Measurements from ENCODE around the gene WRNIP1. TPM values are rescaled to one million over a fixed set of nuclear protein-coding genes. Genes with fewer than 3 reads are reported as not detected.
A peak's percentile ranks its signal among the peaks of the same experiment; 100 is the strongest.

Gene WRNIP1
- total RNA-seq, 1 donor from 2014 or later, result 25.3 TPM

DNA sequence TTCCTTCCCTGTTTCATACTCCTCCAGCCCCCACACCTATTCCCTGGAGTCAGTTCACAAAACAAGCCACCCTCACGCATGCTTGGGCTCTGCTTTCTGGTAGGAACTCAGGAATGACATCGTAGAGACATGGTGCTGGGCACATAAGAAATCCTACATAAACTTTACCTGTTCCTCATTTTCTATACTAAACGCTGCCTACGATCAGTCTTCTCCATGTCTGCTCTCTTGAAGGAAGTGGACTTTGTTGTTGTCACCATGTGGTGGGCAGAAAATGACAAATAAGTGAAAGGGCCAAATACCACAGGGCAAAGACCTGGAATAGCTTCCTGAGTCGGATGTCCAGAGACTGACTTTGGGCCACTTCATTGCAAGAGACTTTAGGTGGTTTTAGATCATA is 24.6 kb upstream of the WRNIP1 start:
- H3K27ac ChIP-seq, result no peak overlapping the region
- H3K27ac Mint-ChIP-seq, result peak overlapping the region; percentile 33
- peaks cover 61% of the 10 kb centered on the region for H3K4me1 Mint-ChIP-seq
- peaks cover 20% of the 10 kb centered on the region for H3K27me3 Mint-ChIP-seq (ENCODE audit: insufficient read depth, low read depth)
- H3K36me3 ChIP-seq, result no peaks in the 10 kb centered on the region
- no peak for DNase-seq (ENCODE audit: low spot score)
- no peak overlapping the region for H3K4me2 ChIP-seq
- no peak overlapping the region for H3K4me3 ChIP-seq
- H3K4me1 ChIP-seq, result peaks cover 7% of the 10 kb centered on the region
- no peaks in the 10 kb centered on the region for H3K27me3 ChIP-seq
- no peak overlapping the region for H3K9ac ChIP-seq
- no peaks in the 10 kb centered on the region for H3K36me3 Mint-ChIP-seq
- no peaks in the 10 kb centered on the region for H3K9me3 Mint-ChIP-seq
- no peaks in the 10 kb centered on the region for H4K20me1 ChIP-seq (ENCODE audit: low read depth)
- no peaks in the 10 kb centered on the region for H3K9me3 ChIP-seq (ENCODE audit: low read depth)
- TF ChIP-seq EZH2phosphoT487 (IDR thresholded peaks at IDR 0.05), result no peak
- TF ChIP-seq, protein P1, sequence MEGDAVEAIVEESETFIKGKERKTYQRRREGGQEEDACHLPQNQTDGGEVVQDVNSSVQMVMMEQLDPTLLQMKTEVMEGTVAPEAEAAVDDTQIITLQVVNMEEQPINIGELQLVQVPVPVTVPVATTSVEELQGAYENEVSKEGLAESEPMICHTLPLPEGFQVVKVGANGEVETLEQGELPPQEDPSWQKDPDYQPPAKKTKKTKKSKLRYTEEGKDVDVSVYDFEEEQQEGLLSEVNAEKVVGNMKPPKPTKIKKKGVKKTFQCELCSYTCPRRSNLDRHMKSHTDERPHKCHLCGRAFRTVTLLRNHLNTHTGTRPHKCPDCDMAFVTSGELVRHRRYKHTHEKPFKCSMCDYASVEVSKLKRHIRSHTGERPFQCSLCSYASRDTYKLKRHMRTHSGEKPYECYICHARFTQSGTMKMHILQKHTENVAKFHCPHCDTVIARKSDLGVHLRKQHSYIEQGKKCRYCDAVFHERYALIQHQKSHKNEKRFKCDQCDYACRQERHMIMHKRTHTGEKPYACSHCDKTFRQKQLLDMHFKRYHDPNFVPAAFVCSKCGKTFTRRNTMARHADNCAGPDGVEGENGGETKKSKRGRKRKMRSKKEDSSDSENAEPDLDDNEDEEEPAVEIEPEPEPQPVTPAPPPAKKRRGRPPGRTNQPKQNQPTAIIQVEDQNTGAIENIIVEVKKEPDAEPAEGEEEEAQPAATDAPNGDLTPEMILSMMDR (IDR thresholded peaks at IDR 0.05), result no peak
- no peak for TF ChIP-seq EZH2 (IDR thresholded peaks at IDR 0.05)
- H3K79me2 ChIP-seq (ENCODE audit: low read depth), result no peaks in the 10 kb centered on the region
- no peaks in the 10 kb centered on the region for H3F3A ChIP-seq (ENCODE audit: low read depth)
- no peak overlapping the region for H2AFZ ChIP-seq (replicated peaks)
- H3K4me3 Mint-ChIP-seq, result no peak overlapping the region

DNA sequence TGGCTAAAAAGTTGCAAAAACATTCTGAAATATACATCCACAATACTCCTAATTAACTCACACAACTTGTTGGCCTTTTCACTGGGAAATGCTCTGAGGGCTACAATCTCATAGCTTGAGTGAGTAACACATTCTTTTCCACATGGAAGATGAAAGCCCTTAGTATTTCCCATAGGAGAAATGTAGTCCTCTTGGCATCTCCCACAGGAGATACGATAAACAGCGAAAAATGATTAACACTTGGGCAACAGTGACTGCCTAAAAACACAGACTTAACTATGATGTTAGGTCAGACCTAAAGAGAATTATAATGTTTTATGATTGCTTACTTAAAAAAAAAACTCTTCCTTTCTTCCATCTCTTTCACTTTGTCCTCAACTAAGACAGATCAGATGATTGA is 23.4 kb upstream of the WRNIP1 start:
- Histone ChIP-seq H2AFZ (replicated peaks) (no peak overlapping the region), H3K79me2 (ENCODE audit: low read depth) (no peaks in the 10 kb centered on the region), H3K4me2 (no peak overlapping the region), H3K4me1 (peaks cover 16% of the 10 kb centered on the region), H3K27me3 (no peaks in the 10 kb centered on the region), H3K27ac (no peak overlapping the region), H3K9me3 (ENCODE audit: low read depth) (no peaks in the 10 kb centered on the region), H3K9ac (no peak overlapping the region), H3F3A (ENCODE audit: low read depth) (peaks cover 8% of the 10 kb centered on the region), H4K20me1 (ENCODE audit: low read depth) (no peaks in the 10 kb centered on the region), H3K36me3 (no peaks in the 10 kb centered on the region), H3K4me3 (no peak overlapping the region)
- DNase-seq (ENCODE audit: low spot score), result no peak
- Mint-ChIP-seq H3K9me3 (no peaks in the 10 kb centered on the region), H3K36me3 (no peaks in the 10 kb centered on the region), H3K27me3 (ENCODE audit: insufficient read depth, low read depth) (peaks cover 21% of the 10 kb centered on the region), H3K27ac (no peak overlapping the region), H3K4me1 (peaks cover 65% of the 10 kb centered on the region), H3K4me3 (no peak overlapping the region)
- TF ChIP-seq EZH2phosphoT487 (IDR thresholded peaks at IDR 0.05) (no peak), EZH2 (IDR thresholded peaks at IDR 0.05) (no peak)
- TF ChIP-seq, protein P1 (IDR thresholded peaks at IDR 0.05), result no peak

DNA sequence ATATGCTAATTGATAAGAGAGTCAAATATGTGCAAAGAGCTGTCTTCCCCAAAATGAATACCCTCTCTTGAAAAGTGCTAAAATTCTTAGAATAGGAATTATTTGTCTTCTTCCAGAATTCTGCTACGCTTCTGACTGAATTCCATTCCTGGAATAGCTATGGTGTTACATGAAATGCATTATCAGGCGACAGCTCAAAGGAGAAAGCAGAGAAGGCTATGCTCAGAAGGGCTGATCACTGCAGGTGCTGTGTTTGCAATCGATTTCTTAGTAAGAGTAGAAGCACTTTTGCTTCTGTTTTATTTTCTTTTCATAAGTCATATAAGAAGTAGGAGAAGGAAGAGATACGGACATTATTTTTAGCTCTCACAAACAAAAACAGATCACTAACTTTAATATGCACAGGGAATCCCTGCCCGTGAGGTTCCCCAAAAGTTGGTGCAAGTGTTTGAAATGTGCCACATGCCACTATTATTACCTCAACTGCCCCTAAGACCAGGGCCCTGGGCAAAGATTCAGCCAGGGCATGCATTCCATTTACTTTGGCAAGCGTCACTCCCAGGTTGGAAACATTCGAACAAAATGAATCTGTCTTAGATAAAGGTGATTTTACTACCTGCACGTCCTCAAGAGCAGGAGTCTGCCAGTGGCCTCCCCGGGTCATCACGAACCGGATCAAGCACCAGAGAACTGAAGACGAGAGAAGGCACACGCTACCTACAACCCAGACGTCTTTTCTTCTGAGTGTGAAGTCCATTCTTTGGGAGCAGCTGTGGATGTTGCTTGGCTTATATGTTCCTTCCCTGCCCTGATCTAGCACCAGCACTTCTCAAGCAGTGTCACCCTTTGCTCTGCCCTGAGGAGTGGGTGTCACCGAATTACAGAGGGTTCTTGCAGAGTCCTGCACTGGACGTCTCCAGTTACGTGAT is 21.6 kb upstream of the WRNIP1 start:
- Mint-ChIP-seq H3K27me3 (ENCODE audit: insufficient read depth, low read depth) (peaks cover 24% of the 10 kb centered on the region), H3K27ac (peak overlapping the region; percentile 44)
- no peak overlapping the region for H2AFZ ChIP-seq (replicated peaks)

More for the DNA sequence above, 21.6 kb upstream of the WRNIP1 start:
- Histone ChIP-seq H3K27ac (no peak overlapping the region), H3K4me3 (no peak overlapping the region), H4K20me1 (ENCODE audit: low read depth) (no peaks in the 10 kb centered on the region), H3K27me3 (no peaks in the 10 kb centered on the region), H3K9me3 (ENCODE audit: low read depth) (no peaks in the 10 kb centered on the region), H3K9ac (no peak overlapping the region), H3K4me2 (no peak overlapping the region), H3K79me2 (ENCODE audit: low read depth) (no peaks in the 10 kb centered on the region), H3K36me3 (no peaks in the 10 kb centered on the region), H3K4me1 (peaks cover 28% of the 10 kb centered on the region), H3F3A (ENCODE audit: low read depth) (peaks cover 14% of the 10 kb centered on the region)
- Mint-ChIP-seq H3K4me3 (no peak overlapping the region), H3K9me3 (no peaks in the 10 kb centered on the region), H3K36me3 (no peaks in the 10 kb centered on the region), H3K4me1 (peaks cover 72% of the 10 kb centered on the region)
- DNase-seq (ENCODE audit: low spot score), result no peak
- TF ChIP-seq EZH2phosphoT487 (IDR thresholded peaks at IDR 0.05) (no peak), EZH2 (IDR thresholded peaks at IDR 0.05) (no peak)
- TF ChIP-seq, protein P1 (IDR thresholded peaks at IDR 0.05), result no peak

Measured in neural progenitor cell (in vitro differentiated cells).